Measurements from ENCODE around the gene CCDC33.
"Not testable (repeated sequence)": the region's sequence is repeated elsewhere in the genome, so short reads cannot be mapped to it uniquely, and the experiment has no call there.

CCDC33 gene

DNA sequence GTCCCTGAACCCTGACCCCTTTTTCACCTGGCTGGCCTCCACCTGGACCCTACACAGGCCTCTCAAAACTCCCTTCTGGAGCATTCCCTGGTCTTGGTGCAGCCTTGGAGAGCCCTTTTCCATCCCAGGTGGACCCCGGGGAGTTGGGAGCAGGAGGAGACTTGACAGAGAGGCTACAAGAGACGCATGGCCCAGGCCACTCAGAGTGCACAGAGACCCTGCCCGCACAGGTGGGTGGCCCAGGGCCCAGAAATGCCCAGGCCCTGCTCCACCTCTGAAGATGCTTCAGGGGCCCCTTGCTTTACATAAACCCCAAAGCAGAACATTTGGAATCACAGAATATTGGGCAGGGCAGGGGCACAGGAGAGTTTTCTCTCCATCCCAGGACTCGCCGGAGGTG lies 97.0 kb downstream of the CCDC33 start:
- DNase-seq (ENCODE audit: low read depth in 2 of 2) = no peak

DNA sequence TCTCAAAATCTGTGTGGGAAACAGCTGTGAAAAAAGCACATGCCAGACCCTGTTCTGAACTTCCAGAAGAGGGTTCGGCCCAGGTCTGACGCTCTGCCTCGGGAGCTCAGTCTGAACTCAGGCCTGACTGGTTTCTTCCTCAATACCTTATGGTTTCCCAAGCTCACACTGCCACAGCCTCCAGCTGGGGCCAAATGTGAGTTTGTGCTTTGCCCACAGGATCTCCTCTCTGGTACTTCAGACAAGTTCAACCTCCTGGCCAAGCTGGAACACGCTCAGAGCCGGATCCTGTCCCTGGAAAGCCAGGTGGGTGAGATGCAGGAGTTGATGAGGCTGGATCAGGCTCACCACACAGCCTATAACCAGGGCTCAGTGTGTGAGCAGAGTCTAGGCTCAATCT lies 97.5 kb downstream of the CCDC33 start:
- no peak for DNase-seq (ENCODE audit: low read depth in 2 of 2)

DNA sequence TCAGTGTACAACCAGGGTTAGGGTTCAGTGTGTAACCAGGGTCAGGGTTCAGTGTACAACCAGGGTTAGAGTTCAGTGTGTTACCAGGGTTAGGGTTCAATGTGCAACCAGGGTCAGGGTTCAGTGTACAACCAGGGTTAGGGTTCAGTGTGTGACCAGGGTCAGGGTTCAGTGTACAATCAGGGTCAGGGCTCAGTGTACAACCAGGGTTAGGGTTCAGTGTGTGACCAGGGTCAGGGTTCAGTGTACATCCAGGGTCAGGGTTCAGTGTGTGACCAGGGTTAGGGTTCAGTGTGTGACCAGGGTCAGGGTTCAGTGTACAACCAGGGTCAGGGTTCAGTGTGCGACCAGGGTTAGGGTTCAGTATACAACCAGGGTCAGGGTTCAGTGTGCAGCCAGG lies 98.0 kb downstream of the CCDC33 start:
- DNase-seq (ENCODE audit: low read depth in 2 of 2) = no peak

DNA sequence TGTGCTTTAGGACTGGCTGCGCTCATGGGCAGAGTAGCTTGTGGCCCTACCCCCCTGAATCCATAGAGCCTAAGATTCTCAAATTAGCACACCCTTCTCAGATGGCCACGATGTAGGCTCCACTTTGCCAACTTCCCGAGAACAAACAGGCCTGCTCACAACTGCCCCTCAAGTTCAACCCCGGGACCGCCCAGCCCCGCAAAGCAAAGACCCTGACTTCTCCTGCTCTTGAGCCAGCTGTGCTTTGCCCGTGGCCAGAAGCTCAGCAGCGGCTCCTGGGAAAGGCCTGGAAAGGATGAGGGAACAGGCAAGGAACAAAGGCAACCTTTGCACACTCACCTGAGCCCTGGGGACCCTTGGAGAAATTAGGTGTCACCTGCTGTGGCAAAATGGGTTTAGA lies 99.3 kb downstream of the CCDC33 start:
- no peak for DNase-seq (ENCODE audit: low read depth in 2 of 2)

DNA sequence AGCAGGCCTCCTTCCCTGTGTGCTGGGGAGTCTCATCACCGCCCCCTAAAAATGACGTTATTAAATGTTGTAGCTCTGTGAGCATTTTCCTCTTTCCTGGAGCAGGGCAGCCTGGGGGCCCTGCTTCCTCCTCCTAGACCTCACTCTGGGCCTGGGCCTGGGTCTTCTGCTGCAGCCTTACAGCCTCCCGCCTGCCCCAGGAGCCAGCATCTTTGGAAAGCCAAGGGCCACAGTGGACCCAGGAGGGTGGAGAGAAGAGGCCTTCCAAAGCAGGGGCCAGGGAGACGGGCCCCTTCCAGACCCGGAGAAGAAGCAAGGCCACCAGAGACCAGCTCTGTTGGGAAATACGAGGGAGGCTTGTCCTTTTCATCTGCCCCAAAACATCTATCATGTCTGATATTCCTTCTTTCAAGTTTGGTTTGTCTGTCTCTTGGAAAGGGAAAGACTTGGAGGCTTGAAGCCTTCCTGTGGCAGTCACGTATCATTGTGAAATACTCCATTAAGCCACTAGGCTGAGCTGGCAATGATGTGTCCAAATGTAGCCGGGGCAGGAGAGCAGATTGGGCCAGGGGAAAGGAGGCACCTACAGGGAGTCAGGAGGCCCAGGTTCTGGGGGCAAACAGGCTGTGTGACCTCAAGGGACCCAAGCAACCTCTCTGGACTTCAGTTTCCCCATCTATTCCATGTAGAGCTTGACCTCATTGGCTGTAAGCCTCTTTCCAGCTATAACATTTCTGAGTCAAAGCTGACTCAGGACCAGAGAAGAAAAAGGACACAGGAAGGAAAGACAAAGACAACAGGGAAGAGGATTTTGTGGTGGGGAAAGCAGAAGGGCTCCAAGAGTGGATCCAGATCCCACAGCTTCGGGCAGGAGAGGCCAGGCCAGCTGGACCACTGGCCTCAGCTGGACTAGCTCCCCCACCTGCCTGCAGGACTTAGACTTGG lies 100.2 kb downstream of the CCDC33 start:
- DNase-seq (ENCODE audit: low read depth in 2 of 2) = no peak

DNA sequence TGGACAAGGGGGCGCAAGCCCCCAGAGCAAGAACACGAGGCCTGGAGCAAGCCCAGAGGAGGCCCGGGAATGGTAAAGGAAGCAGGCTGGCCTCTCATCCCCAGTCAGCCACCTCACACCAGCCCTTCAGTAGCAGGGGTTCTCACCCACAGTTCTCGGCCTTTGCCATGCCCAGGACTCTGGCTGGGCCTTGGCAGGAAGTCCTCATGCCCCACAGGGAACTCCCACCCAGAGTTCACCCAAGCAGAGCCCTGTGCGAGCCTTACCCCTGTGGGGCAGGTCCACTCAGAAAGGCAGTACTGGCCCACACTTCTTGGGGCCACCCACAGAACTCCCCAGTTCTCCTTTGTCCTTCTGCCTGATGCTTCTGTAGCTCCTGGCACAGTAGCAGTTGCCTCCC lies 101.0 kb downstream of the CCDC33 start:
- DNase-seq (ENCODE audit: low read depth in 2 of 2) = no peak

DNA sequence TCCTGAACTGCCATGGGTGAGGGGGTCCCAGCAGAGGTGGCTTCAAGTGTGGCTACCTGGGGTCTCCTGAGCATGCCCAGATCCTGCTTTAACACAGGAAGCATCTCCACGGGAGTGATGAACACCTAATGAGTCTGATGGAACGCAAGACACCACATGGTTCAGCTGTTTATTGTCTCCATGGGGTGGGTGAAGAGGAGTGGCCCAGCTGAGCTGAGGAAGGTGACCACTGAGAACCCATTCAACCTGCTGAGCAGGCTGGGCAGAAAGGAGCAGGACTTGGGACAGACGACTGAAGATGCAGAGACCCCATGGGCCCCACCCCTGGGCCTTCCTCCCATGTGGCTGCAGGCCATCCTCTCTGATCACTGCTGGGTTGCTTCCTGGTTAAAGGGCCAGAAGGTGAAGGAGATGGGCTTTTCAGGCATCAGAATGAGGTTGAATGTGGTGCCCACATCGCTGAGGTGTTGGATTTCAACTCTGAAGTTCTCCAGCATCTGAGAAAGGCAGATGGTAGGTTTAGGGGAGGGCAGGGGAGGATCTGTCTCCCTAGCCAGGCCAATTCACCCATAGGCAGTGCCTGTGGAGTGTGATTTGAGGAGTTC lies 101.6 kb downstream of the CCDC33 start:
- DNase-seq (ENCODE audit: low read depth in 2 of 2) = no peak

DNA sequence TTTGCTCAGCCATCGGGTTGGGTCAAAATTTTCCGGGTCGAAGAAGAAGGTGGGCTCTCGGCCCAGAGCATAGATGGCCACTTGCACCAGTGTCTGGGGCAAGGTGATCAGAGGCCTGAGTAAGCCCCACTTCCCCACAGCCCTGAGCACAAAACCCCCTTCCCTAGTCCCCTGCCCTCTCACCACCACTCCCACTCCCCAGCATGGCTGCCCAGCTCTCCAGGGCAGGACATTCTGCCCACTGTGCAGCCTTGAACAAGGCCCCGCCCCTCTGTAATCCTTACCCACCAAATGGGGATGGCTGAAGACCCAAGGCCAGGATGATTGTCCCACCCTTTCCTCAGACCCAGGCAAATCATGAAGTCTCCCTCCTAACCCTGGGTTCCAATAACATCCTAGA lies 102.5 kb downstream of the CCDC33 start:
- DNase-seq (ENCODE audit: low read depth in 2 of 2) = no peak

DNA sequence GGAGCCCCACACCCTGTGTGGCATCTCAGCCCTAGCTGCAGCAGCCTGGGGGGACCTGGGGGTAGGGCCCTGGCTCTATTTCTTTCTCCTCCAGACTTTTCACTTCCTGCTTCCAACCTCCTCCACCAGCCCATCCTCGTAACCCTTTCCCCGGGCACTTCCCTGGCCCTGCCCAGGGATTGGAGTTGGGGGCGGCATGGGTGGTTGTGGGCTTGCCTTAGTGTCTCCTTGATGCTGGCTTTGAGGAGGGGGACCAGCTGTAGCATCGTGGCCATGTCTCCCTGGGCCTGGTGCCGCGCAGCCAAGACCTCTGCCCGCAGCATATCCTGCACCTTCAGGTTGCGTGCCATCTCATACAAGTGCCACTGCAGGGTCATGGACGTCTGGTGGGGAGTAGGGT lies 103.2 kb downstream of the CCDC33 start:
- no peak for DNase-seq (ENCODE audit: low read depth in 2 of 2)

DNA sequence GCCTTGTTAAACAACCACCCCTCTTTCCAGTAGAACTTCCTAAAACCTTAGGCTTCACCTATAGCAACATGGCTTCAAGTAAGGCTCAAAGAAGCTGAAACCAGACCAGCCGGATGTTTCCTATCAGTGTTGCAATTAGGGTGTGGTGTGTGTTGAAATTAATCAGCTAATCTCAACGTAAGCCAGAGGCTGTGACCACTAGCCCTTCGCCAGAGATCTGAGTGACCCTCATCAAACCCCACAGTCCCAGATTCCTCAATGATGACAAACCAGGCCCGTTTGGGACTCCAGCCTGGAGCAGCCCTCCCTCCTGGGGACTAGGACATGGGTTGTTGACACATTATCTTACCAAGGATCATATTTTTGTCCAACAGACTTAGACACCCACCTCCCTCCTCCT lies 104.0 kb downstream of the CCDC33 start:
- no peak for DNase-seq (ENCODE audit: low read depth in 2 of 2)

DNA sequence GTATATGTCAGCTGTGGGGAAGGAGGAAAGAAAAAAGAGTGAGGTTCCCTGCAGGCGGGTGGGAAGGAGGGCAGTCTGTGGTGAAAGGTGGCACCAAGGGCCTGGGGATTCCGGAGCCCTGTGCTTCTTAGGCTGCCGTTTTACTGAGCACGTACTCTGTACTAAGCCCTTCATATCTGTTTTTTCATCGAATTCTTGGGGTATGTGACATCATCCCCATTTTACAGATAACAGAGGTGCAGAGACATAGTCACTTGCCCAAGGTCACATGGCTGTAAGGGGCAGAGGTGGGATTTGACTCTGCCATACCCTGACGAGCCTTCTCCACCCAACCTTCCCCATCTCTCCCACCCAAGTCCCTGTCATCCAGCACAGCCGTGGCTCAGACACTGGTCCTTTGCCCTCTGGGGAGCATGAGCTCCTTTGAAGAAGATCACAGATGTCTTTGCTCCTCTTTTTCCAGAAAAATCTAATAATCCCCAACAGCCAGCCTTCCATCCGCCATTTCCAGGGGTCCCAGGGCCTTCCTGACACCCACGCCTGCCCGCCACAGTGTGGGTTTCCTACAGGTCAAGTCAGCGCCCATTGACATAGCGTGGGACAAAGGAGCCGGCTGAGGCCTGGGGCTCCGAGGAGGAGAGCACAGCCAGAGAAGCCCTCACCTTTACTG lies 107.1 kb downstream of the CCDC33 start:
- no peak for DNase-seq (ENCODE audit: low read depth in 2 of 2)

DNA sequence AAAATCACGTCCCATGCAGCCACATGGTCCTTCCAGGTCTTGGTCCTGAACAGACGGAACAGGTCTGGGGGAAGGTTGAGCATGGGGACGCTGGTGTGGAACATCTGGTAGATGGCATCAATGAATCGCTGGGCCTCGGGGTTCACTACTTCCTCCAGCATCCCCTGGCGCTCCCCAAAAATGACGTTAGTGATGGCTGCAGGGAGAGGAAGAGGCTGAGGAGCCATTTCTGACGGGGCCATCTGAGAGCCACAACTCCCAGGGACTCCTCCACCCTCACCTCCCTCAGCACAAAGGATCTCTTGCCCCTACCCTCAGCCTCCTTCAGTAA lies 107.6 kb downstream of the CCDC33 start:
- no peak for DNase-seq (ENCODE audit: low read depth in 2 of 2)

DNA sequence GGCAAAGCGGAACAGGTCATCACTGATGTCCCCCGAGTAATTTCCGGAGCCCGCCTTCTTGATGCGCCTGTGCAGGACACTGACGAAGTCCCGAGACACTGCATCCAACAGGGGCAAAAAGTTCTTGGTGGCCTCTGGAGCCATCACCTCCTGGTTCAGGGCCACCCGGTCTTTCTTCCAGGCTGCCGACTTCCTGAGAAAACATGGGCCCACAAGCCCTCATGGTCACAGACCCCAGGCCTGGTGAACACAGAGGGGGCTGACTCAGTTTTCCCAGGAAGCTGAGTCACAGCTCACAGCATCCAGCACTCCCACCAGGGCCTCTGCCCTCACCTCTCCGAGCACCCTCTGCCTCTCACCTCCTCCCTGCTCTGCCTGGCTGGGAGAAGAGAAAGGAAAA lies 108.9 kb downstream of the CCDC33 start:
- no peak for DNase-seq (ENCODE audit: low read depth in 2 of 2)

DNA sequence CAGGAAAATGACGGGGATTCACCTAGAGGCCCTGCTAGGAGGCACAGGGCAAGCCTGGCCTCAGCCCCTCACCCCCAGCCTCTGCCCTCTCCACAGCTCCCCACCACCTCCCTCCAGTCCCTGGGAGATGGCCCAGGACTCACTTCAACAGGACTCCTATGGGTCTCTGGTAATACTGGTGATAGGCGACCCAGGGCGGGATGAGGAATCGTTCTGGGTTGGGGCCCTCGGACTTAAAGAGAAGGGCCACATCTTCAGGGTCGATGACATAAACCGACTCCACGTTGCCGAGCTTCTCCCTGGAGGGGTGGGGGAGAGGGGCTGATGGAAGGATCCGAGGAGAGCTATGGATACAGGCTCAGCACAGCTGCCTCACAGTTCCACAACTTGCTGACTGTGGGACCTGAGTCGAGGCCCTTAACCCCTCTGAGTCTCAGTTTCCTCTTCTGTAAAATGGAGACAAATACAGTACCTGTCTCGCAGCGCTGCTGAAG lies 111.7 kb downstream of the CCDC33 start:
- DNase-seq (ENCODE audit: low read depth in 2 of 2) = no peak

DNA sequence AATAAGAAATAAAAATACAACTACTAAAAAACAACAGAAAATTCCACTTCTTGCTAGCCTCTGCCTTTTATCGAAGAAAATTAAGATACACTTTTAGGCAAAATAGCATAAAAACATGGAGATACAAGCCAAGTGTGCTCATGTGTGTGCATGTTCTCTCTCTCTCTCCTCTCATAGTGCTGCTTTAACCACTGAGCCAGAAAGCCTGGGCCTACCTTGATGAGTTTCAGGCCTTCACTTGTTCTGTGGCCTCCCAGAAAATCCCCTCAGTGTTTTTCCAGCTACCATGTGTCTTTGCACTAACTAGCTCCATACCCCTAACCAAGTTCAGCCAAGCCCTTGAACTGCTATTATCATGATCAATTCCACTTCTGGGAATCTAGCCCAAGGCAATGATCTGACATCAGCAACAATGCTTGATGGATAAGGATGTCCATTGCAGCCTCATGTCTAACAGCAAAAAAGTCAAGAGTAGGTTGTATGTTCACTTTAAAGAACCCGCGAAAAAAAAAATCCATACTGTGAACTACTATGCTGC lies 113.2 kb downstream of the CCDC33 start:
- DNase-seq (ENCODE audit: low read depth in 2 of 2) = no peak

DNA sequence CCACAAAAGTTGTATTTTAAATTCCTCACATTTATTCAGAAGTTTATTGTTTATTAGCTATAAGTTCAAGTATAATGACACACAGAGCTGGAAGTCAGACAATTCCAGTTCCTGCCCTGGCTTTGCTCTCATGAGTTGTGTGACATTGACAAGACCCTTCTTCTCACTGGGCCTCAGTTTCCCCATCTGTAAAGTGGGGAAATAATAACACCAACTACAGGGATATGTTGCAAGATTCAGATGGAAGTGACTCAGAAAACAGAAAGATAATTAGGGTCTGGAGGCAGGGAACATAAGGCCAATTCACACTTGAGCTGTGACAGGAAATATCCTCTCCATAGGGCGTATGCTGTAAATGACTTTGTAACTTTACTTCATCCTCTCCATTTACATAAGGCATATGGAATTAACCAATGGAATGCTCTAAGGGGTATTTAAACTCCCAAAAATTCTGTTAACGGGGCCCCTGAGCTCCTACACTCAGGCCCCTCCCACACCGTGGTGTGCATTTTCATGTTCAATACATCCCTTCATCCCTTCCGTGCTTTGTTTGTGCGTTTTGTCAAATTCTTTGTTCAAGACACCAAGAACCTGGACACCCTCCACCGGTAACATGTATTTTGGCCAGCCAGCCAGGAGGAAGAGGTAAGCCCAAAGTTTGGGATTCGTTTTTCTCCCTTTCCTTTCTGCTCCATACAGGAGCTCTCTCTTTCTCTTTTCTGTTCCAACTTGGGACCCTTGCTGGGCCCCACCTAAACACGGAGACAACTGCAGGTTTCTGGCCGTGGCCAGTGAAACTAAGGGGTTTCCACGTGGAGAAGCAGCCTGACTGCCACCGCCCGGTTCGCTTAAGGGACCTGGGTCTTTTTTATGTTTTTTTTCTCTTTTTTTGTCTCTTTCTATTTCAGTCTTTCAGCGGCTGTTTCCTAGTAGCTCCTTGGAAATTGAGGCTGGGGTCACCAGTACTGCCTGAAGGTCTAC lies 114.5 kb downstream of the CCDC33 start:
- DNase-seq (ENCODE audit: low read depth in 2 of 2) = no peak

DNA sequence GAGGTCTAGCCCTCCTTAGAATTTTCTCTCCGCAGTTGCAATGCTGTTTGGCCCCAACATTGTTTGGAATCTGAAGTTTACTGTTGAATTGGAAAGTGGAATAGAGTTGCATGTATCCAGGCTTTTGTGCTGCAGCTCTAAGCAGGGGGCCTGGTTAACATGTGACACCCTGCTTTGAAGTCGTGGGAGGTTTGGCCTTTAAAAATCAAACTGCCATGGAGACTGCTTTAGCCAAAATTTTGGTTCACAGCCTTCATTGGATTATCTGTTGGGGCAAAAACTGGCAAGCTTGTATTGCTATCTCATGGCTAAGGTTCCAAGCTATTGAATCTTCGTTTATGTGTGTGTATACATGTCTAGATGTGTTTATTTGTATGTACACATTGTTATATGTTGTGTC lies 115.5 kb downstream of the CCDC33 start:
- no peak for DNase-seq (ENCODE audit: low read depth in 2 of 2)

DNA sequence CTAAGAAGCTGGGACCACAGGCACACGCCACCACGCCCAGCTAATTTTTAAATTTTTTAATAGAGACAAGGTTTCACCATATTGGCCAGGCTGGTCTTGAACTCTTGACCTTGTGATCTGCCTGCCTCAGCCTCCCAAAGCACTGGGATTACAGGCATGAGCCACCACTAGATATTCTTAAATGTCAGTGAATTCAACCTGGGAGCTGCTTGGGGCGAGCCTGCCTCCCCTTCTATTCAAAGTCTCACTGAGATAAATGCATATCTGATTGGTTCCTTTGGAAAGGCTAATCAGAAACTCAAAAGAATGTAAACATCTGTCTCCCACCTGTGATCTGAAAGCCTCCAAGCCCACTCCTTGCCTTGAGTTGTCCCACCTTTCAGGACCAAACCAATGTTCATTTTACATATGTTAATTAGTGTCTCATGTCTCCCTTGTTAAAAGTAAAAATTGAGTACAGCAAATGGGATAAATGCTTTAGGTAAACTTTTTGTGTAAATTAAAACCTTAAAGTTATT lies 116.3 kb downstream of the CCDC33 start:
- DNase-seq (ENCODE audit: low read depth in 2 of 2) = no peak

DNA sequence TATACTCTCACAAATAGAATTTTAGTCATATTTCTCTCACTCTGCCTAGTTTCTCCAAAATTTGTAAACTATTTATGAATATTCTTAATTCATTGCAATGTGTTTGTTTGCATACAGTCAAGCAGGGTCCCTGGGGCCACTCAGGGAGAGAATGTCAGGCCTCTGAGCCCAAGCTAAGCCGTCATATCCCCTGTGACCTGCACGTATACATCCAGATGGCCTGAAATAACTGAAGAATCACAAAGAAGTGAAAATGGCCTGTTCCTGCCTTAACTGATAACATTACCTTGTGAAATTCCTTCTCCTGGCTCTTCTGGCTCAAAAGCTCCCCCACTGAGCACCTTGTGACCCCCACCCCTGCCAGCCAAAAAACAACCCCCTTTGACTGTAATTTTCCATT lies 117.9 kb downstream of the CCDC33 start:
- DNase-seq (ENCODE audit: low read depth in 2 of 2) = not testable (repeated sequence)

DNA sequence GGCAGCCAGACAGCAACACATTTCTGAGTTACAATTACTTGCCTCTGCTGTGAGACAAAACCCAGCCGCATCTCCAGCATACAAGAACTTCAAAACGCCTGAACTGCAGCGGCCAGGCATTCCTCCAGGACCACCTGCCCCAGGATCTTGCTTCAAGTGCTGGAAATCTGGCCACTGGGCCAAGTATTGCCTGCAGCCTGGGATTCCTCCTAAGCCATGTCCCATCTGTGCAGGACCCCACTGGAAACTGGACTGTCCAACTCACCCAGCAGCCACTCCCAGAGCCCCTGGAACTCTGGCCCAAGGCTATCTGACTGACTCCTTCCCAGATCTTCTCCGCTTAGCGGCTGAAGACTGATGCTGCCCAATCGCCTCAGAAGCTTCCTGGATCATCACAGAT lies 119.9 kb downstream of the CCDC33 start:
- not testable (repeated sequence) for DNase-seq (ENCODE audit: low read depth in 2 of 2)

DNA sequence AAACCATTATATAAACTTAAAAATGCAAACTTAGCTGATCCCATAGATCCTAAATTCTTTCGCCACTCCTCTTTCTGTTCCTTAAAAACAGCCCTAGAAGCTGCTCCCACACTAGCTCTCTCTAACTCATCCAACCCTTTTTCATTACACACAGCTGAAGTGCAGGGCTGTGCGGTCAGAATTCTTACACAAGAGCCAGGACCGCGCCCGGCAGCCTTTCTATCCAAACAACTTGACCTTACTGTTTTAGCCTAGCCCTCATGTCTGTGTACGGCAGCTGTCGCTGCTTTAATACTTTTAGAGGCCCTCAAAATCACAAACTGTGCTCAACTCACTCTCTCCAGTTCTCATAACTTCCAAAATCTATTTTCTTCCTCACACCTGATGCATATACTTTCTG lies 121.4 kb downstream of the CCDC33 start:
- DNase-seq (ENCODE audit: low read depth in 2 of 2) = not testable (repeated sequence)

All from stimulated activated CD8-positive, alpha-beta memory T cell treated with anti-CD3 and anti-CD28 coated beads, Interleukin-7, amount 100 ng/mL, for 1 hour (primary cell).